GM12891 (cell line): Measurements from ENCODE around the gene SRRM2.

Experiments
- POLR2A ChIP-seq: IDR thresholded peaks from 2 replicates; pipeline ENCODE4 v1.6.1; 2011; ENCODE audit warnings: low read depth, low read length, control low read depth
- POLR2AphosphoS5 ChIP-seq: IDR thresholded peaks from 2 replicates; pipeline ENCODE4 v1.6.1; 2011; ENCODE audit warnings: low read depth, low read length, control low read depth
- POU2F2 ChIP-seq: IDR thresholded peaks from 2 replicates; pipeline ENCODE4 v1.6.1; 2011; ENCODE audit warnings: low read depth, mild to moderate bottlenecking, control low read depth, low read length, moderate library complexity
- SPI1 ChIP-seq: IDR thresholded peaks from 2 replicates; pipeline ENCODE4 v1.6.1; 2011; ENCODE audit warnings: low read depth, low read length, control low read depth
- TAF1 ChIP-seq: IDR thresholded peaks from 2 replicates; pipeline ENCODE4 v1.6.1; 2011; ENCODE audit warnings: low read depth, low read length, control low read depth

GRCh38 chr16:2728034-2728433, 24.4 kb upstream of the SRRM2 start:
- no peak for TF ChIP-seq POLR2A
- TF ChIP-seq TAF1: no peak
- TF ChIP-seq POLR2AphosphoS5: no peak
- TF ChIP-seq SPI1: no peak
- TF ChIP-seq POU2F2: no peak
